Mucosa of rectum (tissue), 2 donors: Measurements from ENCODE around the gene EFNA5.

Experiments used
- H3K27ac ChIP-seq, 2 donors: one replicate each; pipeline ENCODE4 v1.7.0; 2013; ENCODE audit warnings: inconsistent platforms in 2 of 2, low read depth in 2 of 2, low read length in 2 of 2
- H3K27me3 ChIP-seq, 2 donors: one replicate each; pipeline ENCODE4 v1.7.0; 2013; ENCODE audit warnings: low read length in 2 of 2; ENCODE audit not compliant: control insufficient read depth in 2 of 2, insufficient read depth in 2 of 2
- H3K36me3 ChIP-seq, 2 donors: one replicate each; pipeline ENCODE4 v1.7.0; 2013; ENCODE audit warnings: low read length in 2 of 2; ENCODE audit not compliant: control insufficient read depth in 2 of 2, insufficient read depth in 2 of 2
- H3K4me1 ChIP-seq, 2 donors: one replicate each; pipeline ENCODE4 v1.7.0; 2013; ENCODE audit warnings: low read length in 2 of 2, mild to moderate bottlenecking in 1 of 2; ENCODE audit not compliant: control insufficient read depth in 2 of 2, insufficient read depth in 2 of 2
- H3K4me3 ChIP-seq, 2 donors: one replicate each; pipeline ENCODE4 v1.7.0; 2013; ENCODE audit warnings: low read length in 2 of 2
- H3K9ac ChIP-seq, 2 donors: one replicate each; pipeline ENCODE4 v1.7.0; 2013; ENCODE audit warnings: low read length in 2 of 2, low read depth in 1 of 2, mild to moderate bottlenecking in 1 of 2
- H3K9me3 ChIP-seq, 2 donors: one replicate each; pipeline ENCODE4 v1.7.0; 2013; ENCODE audit warnings: low read length in 2 of 2; ENCODE audit not compliant: control insufficient read depth in 2 of 2
- donor health status: healthy.
- donor health status: Normal muscosa, but diverticular disease.

The EFNA5 gene

DNA sequence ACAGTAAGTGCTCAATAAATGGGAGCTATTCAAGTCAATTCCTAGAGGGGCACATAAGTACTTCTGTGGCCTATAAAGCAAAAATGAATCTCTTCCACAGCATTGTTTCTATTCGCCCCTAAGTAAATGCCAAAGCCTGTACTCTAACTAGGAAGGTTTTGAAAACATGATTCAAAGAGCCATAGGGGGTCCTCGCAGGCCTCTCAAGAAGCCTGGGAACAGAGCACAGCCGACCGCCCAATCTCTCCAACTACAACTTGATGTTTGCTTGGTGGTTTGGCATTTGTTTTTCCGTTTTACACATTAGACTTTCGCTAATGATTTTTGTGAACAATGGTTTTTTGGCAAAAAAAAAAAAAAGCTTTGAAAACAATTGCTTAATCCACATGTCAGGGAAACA, 19.4 kb downstream of the EFNA5 start:
- Histone ChIP-seq H3K4me1 (no peaks in the 10 kb centered on the region), H3K27ac (no peak overlapping the region), H3K9me3 (no peaks in the 10 kb centered on the region), H3K27me3 (no peaks in the 10 kb centered on the region), H3K4me3 (no peak overlapping the region), H3K36me3 (no peaks in the 10 kb centered on the region), H3K9ac (no peak overlapping the region)

GRCh38 chr5:107646418-107646817, 24.3 kb downstream of the EFNA5 start:
- Histone ChIP-seq H3K9me3 (no peaks in the 10 kb centered on the region), H3K27me3 (no peaks in the 10 kb centered on the region), H3K27ac (no peak overlapping the region), H3K36me3 (no peaks in the 10 kb centered on the region), H3K4me3 (no peak overlapping the region), H3K4me1 (no peaks in the 10 kb centered on the region), H3K9ac (no peak overlapping the region)

DNA sequence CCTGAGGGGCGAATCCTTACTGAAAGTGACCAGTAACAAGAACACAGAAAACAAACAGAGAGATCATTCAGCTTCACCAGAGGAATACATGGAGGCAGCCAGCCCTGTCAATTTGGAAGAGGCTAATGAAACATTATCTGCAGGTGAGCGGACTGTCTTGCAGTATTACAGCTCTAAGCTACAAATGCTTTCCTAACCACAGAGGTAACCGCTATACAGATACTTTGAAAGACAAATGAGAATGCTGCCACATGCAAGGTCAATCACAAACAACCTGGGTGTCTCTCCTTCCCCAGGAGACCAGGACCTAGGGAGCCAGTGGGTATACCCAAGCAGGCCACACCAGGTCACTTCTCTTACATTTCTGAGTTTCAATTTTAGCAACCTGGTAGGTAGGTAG, 30.2 kb downstream of the EFNA5 start:
- Histone ChIP-seq H3K9me3 (no peaks in the 10 kb centered on the region), H3K4me1 (peaks cover 0 to 2% of the 10 kb centered on the region in 2 donors), H3K9ac (no peak overlapping the region), H3K27me3 (no peaks in the 10 kb centered on the region), H3K36me3 (no peaks in the 10 kb centered on the region), H3K27ac (no peak overlapping the region), H3K4me3 (no peak overlapping the region)

GRCh38 chr5:107639990-107640389, 30.7 kb downstream of the EFNA5 start:
- Histone ChIP-seq H3K4me1 (peaks cover 0 to 2% of the 10 kb centered on the region in 2 donors), H3K9ac (no peak overlapping the region), H3K4me3 (no peak overlapping the region), H3K27me3 (no peaks in the 10 kb centered on the region), H3K9me3 (no peaks in the 10 kb centered on the region), H3K27ac (no peak overlapping the region), H3K36me3 (no peaks in the 10 kb centered on the region)

- no peak overlapping the region for H3K9ac ChIP-seq
- no peaks in the 10 kb centered on the region for H3K9me3 ChIP-seq
Observed at GRCh38 chr5:107636555-107636954, 34.2 kb downstream of the EFNA5 start.

DNA sequence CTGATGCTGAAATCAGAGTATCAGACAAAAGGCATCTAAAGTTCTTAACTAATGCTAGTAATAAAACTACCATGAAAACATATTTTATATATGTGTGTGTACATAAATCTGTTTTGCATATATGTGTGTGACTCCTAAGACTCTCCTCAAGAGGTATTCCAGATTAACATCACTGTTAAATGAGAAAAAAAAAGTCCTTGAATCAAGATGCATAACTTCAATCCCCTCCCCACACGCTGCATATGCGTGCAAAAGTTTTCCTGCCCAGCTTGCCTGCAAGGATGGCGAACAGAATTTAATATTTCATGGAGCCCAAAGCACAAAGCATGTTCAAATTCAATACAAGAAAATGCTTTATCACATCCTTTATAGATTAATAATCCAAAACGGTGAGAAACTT, 34.7 kb downstream of the EFNA5 start:
- Histone ChIP-seq H3K4me3 (no peak overlapping the region), H3K27me3 (no peaks in the 10 kb centered on the region), H3K36me3 (no peaks in the 10 kb centered on the region), H3K4me1 (peaks cover 0 to 2% of the 10 kb centered on the region in 2 donors), H3K9me3 (no peaks in the 10 kb centered on the region), H3K27ac (no peak overlapping the region), H3K9ac (no peak overlapping the region)

More at GRCh38 chr5:107636555-107636954, 34.2 kb downstream of the EFNA5 start:
- Histone ChIP-seq H3K27ac (peak overlapping the region in 1 of 2 donors; percentile 29), H3K4me1 (peaks cover 0 to 2% of the 10 kb centered on the region in 2 donors), H3K4me3 (no peak overlapping the region), H3K27me3 (no peaks in the 10 kb centered on the region), H3K36me3 (no peaks in the 10 kb centered on the region)

DNA sequence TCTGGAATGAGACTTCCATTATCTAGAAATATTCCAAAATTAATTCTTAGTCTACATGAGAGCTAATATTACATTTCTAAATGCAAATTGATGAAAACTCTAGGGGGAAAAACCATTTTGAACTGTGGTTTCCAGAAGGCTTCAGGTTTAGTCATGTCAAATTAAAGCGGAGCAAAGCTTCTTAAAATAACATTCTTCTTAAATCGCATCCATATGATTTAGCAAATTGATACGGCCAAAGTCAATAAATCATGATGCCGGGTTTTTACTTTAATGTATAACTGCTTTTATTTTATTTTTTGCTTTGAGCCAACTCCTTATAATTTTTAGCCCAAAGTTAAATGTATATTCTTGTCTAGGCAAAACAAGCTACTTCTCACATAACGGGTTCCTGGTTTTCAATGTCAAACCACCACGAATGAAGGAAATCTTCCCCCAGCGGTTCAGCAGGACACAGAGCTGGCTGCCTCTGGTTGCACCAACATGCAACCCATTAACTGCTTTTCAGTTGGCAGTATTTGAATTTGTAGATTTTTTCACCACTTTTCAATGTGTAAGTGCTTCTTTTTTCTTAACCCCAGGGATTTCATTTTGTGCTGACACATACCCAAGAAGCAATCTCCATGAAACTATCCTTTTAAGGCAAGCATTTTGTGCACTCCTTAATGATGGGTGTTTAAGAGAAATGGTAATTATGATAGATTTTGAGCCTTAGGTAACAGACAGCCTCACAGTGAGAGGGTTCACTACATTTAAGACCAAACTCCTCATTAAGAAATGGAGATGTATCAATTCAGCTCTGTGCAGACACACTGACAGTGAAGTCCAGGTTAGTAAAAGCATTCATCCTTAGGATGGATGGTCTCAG, 35.5 kb downstream of the EFNA5 start:
- no peaks in the 10 kb centered on the region for H3K9me3 ChIP-seq
- H3K27ac ChIP-seq, result no peak overlapping the region
- no peaks in the 10 kb centered on the region for H3K36me3 ChIP-seq
- peaks cover under 1 to 2% of the 10 kb centered on the region in 2 donors for H3K4me1 ChIP-seq
- no peaks in the 10 kb centered on the region for H3K27me3 ChIP-seq
- no peak overlapping the region for H3K9ac ChIP-seq
- no peak overlapping the region for H3K4me3 ChIP-seq

- H3K9ac ChIP-seq, result no peak overlapping the region
- H3K27me3 ChIP-seq, result no peaks in the 10 kb centered on the region
- no peaks in the 10 kb centered on the region for H3K9me3 ChIP-seq
- H3K36me3 ChIP-seq, result no peaks in the 10 kb centered on the region
- H3K27ac ChIP-seq, result no peak overlapping the region
- no peak overlapping the region for H3K4me3 ChIP-seq
- H3K4me1 ChIP-seq, result peaks cover 2 to 5% of the 10 kb centered on the region in 2 donors
Observed at GRCh38 chr5:107633171-107633901, 37.4 kb downstream of the EFNA5 start.

GRCh38 chr5:107631805-107632362, 38.9 kb downstream of the EFNA5 start:
- H3K4me3 ChIP-seq, result no peak overlapping the region
- peaks cover 2 to 5% of the 10 kb centered on the region in 2 donors for H3K4me1 ChIP-seq
- H3K36me3 ChIP-seq, result no peaks in the 10 kb centered on the region
- H3K9me3 ChIP-seq, result no peaks in the 10 kb centered on the region
- H3K27ac ChIP-seq, result no peak overlapping the region
- H3K9ac ChIP-seq, result no peak overlapping the region
- H3K27me3 ChIP-seq, result no peaks in the 10 kb centered on the region

DNA sequence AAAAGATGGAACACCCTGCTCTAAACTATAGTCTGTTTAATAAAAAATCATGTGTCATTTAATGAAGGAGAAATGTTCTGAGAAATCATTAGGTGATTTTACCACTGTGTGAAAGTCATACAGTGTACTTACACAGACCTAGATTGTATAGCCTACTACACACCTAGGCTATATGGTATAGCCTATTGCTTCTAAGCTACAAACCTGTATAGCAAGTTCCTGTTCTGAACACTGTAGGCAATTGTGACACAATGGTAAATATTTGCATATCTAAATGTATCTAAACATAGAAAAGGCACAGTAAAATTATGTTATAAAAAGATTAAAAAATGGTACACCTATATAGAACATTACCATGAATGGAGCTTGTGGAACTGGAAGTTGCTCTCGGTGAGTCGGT, 40.6 kb downstream of the EFNA5 start:
- peaks cover 0 to 5% of the 10 kb centered on the region in 2 donors for H3K4me1 ChIP-seq
- no peak overlapping the region for H3K9ac ChIP-seq
- H3K4me3 ChIP-seq, result no peak overlapping the region
- no peaks in the 10 kb centered on the region for H3K36me3 ChIP-seq
- H3K27me3 ChIP-seq, result no peaks in the 10 kb centered on the region
- peak overlapping the region; percentile 32 to 64 for H3K27ac ChIP-seq
- H3K9me3 ChIP-seq, result no peaks in the 10 kb centered on the region
